ENCODE data around the gene NRXN3. TPM values are rescaled to one million over a fixed set of nuclear protein-coding genes. Genes with fewer than 3 reads are reported as not detected.

NRXN3 gene
- total and polyA plus RNA-seq, 2 of the 13 experiments (the other 11 are each of a cell fraction or from before 2014, with no cell fraction given), result 0.03 TPM; not detected in 1

DNA sequence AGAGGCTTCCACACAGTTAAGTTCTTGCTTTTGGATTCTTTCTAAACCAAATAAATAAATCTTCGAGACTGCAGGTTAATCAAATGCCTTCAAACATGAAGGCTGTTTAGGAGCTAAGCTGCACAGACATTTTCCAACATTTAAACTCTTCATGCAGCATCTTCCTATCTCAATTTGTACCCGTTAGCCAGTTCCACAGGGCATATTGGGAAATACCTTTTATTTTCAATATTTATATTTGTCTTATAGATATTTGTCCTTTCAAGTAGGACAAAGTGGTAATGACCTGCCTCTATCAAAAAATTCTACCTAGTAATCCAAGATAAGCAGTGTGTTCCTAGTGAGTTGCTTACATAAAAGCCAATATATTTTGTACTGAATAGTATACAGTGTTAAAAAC is 1667.5 kb downstream of the NRXN3 start:
- no peaks in the 10 kb centered on the region for H3K4me1 ChIP-seq (ENCODE audit: insufficient read depth, low read length)
- no peaks in the 10 kb centered on the region for H3K27me3 ChIP-seq (ENCODE audit: control insufficient read depth in 1 of 2, insufficient read depth in 2 of 2, low read length in 2 of 2)
- no peaks in the 10 kb centered on the region for H3K36me3 ChIP-seq (replicated peaks in 1 of 2; ENCODE audit: control insufficient read depth in 1 of 2, insufficient read depth in 2 of 2, low read length in 2 of 2)
- intact Hi-C loops (cut with micrococcal nuclease; ENCODE audit: unreplicated experiment), result loop anchor here (5.0 kb wide), 1 partner anchor 335 kb away; no protein-coding TSS in a partner anchor
- FAIRE-seq (no peak), DNase-seq (ENCODE audit: low spot score) (no peak), ATAC-seq (no peak)
- H3K9me3 ChIP-seq (ENCODE audit: low read length), result peaks cover 78% of the 10 kb centered on the region
- WGBS (ENCODE audit: low lambda C conversion rate), result 9% methylated on average over 2 of the region's 2 CpGs
- CTCF ChIA-PET (ENCODE audit: low intra/inter-chr PET ratio, low total read pairs), result no interaction called here
- no peak overlapping the region for H3K9ac ChIP-seq (ENCODE audit: insufficient read depth, low read depth, low read length)
- no peak overlapping the region for H3K27ac ChIP-seq (ENCODE audit: extremely low read length, insufficient read depth, low read length)
- no peaks in the 10 kb centered on the region for H3K79me2 ChIP-seq (ENCODE audit: insufficient read depth, low read length)
- no TSS peak for BruUV-seq (replicated peaks)
- POLR2A ChIA-PET, result no interaction called here
- no peaks in the 10 kb centered on the region for H4K20me1 ChIP-seq (ENCODE audit: insufficient read depth, low read length)
- TF ChIP-seq KDM4B (CRISPR knock-in tag; IDR thresholded peaks at IDR 0.05) (no peak), ZNF33B (CRISPR knock-in tag; IDR thresholded peaks at IDR 0.05) (no peak)
- TF ChIP-seq, protein P1, sequence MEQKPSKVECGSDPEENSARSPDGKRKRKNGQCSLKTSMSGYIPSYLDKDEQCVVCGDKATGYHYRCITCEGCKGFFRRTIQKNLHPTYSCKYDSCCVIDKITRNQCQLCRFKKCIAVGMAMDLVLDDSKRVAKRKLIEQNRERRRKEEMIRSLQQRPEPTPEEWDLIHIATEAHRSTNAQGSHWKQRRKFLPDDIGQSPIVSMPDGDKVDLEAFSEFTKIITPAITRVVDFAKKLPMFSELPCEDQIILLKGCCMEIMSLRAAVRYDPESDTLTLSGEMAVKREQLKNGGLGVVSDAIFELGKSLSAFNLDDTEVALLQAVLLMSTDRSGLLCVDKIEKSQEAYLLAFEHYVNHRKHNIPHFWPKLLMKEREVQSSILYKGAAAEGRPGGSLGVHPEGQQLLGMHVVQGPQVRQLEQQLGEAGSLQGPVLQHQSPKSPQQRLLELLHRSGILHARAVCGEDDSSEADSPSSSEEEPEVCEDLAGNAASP (CRISPR knock-in tag; IDR thresholded peaks at IDR 0.05; ENCODE audit: borderline replicate concordance), result no peak
- TF ChIP-seq, protein P2, sequence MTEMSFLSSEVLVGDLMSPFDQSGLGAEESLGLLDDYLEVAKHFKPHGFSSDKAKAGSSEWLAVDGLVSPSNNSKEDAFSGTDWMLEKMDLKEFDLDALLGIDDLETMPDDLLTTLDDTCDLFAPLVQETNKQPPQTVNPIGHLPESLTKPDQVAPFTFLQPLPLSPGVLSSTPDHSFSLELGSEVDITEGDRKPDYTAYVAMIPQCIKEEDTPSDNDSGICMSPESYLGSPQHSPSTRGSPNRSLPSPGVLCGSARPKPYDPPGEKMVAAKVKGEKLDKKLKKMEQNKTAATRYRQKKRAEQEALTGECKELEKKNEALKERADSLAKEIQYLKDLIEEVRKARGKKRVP (CRISPR knock-in tag; IDR thresholded peaks at IDR 0.05), result no peak
- H3K4me3 ChIP-seq (replicated peaks in 1 of 3; ENCODE audit: insufficient read depth in 1 of 3, low read depth in 2 of 3, low read length in 3 of 3), result no peak overlapping the region
- in situ Hi-C loops (cut with HindIII; ENCODE audit: extremely low pct_ligation_motif_present, low pct_unique_long_range_greater_than_20kb), result no loop called here
- H3K4me2 ChIP-seq (ENCODE audit: low read depth, low read length), result no peak overlapping the region
- no peak overlapping the region for H2AFZ ChIP-seq (ENCODE audit: low read length)

GRCh38 chr14:79840103-79840502 is 1669.9 kb downstream of the NRXN3 start:
- ChIA-PET CTCF (ENCODE audit: low intra/inter-chr PET ratio, low total read pairs) (no interaction called here), POLR2A (no interaction called here)
- Histone ChIP-seq H3K79me2 (ENCODE audit: insufficient read depth, low read length) (no peaks in the 10 kb centered on the region), H3K4me1 (ENCODE audit: insufficient read depth, low read length) (no peaks in the 10 kb centered on the region), H3K36me3 (replicated peaks in 1 of 2; ENCODE audit: control insufficient read depth in 1 of 2, insufficient read depth in 2 of 2, low read length in 2 of 2) (no peaks in the 10 kb centered on the region), H3K27me3 (ENCODE audit: control insufficient read depth in 1 of 2, insufficient read depth in 2 of 2, low read length in 2 of 2) (no peaks in the 10 kb centered on the region), H3K4me3 (replicated peaks in 1 of 3; ENCODE audit: insufficient read depth in 1 of 3, low read depth in 2 of 3, low read length in 3 of 3) (no peak overlapping the region), H3K9ac (ENCODE audit: insufficient read depth, low read depth, low read length) (no peak overlapping the region), H3K9me3 (ENCODE audit: low read length) (peaks cover 77% of the 10 kb centered on the region), H3K4me2 (ENCODE audit: low read depth, low read length) (no peak overlapping the region), H3K27ac (ENCODE audit: extremely low read length, insufficient read depth, low read length) (no peak overlapping the region), H4K20me1 (ENCODE audit: insufficient read depth, low read length) (no peaks in the 10 kb centered on the region), H2AFZ (ENCODE audit: low read length) (no peak overlapping the region)
- no TSS peak for BruUV-seq (replicated peaks)
- DNase-seq (ENCODE audit: low spot score) (no peak), FAIRE-seq (no peak), ATAC-seq (no peak)
- intact Hi-C loops (cut with micrococcal nuclease; ENCODE audit: unreplicated experiment) (no loop called here), in situ Hi-C loops (cut with HindIII; ENCODE audit: extremely low pct_ligation_motif_present, low pct_unique_long_range_greater_than_20kb) (no loop called here)
- TF ChIP-seq XRCC5 (optimal IDR thresholded peaks at IDR 0.05; ENCODE audit: low read length) (no peak), ZHX2 (IDR thresholded peaks at IDR 0.05; ENCODE audit: low read depth) (no peak), ZHX2 (CRISPR knock-in tag; IDR thresholded peaks at IDR 0.05; ENCODE audit: borderline replicate concordance) (no peak), ZNF558 (CRISPR knock-in tag; IDR thresholded peaks at IDR 0.05; ENCODE audit: borderline replicate concordance) (no peak), JARID2 (CRISPR knock-in tag; IDR thresholded peaks at IDR 0.05; ENCODE audit: insufficient replicate concordance) (no peak), PTBP1 (IDR thresholded peaks at IDR 0.05; ENCODE audit: low read depth, low read length, poor library complexity, severe bottlenecking) (no peak)

Data from HepG2 (cell line).